ENCODE measurements around the gene FAM20C.

Gene FAM20C

GRCh38 chr7:237385-237784, 45.0 kb downstream of the FAM20C start (continued):
- TF ChIP-seq GLIS2 (tag by site-specific recombination; IDR thresholded peaks at IDR 0.05): no peak
- TF ChIP-seq ZNF621 (tag by site-specific recombination; IDR thresholded peaks at IDR 0.05): no peak
- TF ChIP-seq ZNF350 (tag by site-specific recombination; IDR thresholded peaks at IDR 0.05): no peak
- TF ChIP-seq ZNF707 (tag by site-specific recombination; IDR thresholded peaks at IDR 0.05): peak; percentile 49; the same call in 1 of the 2 replicates
- TF ChIP-seq ZNF239 (tag by site-specific recombination; IDR thresholded peaks at IDR 0.05): no peak
- TF ChIP-seq PRDM10 (tag by site-specific recombination; IDR thresholded peaks at IDR 0.05): no peak
- TF ChIP-seq ZIC2 (tag by site-specific recombination; IDR thresholded peaks at IDR 0.05): no peak
- no peak for TF ChIP-seq HOXC10 (CRISPR knock-in tag; IDR thresholded peaks at IDR 0.05)
- no peak for TF ChIP-seq ZNF266 (tag by site-specific recombination; IDR thresholded peaks at IDR 0.05; ENCODE audit: low read depth)
- TF ChIP-seq, protein P1, sequence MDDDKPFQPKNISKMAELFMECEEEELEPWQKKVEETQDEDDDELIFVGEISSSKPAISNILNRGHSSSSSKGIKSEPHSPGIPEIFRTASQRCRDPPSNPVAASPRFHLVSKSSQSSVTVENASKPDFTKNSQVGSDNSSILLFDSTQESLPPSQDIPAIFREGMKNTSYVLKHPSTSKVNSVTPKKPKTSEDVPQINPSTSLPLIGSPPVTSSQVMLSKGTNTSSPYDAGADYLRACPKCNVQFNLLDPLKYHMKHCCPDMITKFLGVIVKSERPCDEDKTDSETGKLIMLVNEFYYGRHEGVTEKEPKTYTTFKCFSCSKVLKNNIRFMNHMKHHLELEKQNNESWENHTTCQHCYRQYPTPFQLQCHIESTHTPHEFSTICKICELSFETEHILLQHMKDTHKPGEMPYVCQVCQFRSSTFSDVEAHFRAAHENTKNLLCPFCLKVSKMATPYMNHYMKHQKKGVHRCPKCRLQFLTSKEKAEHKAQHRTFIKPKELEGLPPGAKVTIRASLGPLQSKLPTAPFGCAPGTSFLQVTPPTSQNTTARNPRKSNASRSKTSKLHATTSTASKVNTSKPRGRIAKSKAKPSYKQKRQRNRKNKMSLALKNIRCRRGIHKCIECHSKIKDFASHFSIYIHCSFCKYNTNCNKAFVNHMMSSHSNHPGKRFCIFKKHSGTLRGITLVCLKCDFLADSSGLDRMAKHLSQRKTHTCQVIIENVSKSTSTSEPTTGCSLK (tag by site-specific recombination; IDR thresholded peaks at IDR 0.05): no peak
- TF ChIP-seq SETDB1 (IDR thresholded peaks at IDR 0.05; ENCODE audit: insufficient read length, low read length): no peak
- TF ChIP-seq ZNF132 (tag by site-specific recombination; IDR thresholded peaks at IDR 0.05; ENCODE audit: borderline replicate concordance): no peak
- TF ChIP-seq ZSCAN18 (tag by site-specific recombination; IDR thresholded peaks at IDR 0.05): no peak

DNA sequence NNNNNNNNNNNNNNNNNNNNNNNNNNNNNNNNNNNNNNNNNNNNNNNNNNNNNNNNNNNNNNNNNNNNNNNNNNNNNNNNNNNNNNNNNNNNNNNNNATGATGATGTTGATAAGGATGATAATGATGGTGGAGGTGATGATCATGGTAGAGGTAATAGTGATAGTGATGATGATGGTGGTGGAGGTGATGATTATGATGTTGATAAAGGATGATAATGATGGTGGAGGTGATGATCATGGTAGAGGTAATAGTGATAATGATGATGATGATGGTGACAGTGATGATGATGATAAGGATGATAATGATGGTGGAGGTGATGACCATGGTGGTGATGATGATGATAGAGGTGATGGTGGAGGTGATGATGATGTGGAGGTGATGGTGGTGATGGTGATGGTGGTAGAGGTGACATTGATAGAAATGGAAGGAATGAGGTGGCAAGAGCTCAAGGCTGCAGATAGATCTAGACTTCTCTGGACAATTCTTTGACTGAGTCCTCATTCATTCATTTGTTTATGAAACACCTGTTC, 47.8 kb downstream of the FAM20C start:
- no peaks in the 10 kb centered on the region for H3K9me3 ChIP-seq (ENCODE audit: control insufficient read depth, insufficient read depth, low read depth, low read length)
- TF ChIP-seq, protein P2, sequence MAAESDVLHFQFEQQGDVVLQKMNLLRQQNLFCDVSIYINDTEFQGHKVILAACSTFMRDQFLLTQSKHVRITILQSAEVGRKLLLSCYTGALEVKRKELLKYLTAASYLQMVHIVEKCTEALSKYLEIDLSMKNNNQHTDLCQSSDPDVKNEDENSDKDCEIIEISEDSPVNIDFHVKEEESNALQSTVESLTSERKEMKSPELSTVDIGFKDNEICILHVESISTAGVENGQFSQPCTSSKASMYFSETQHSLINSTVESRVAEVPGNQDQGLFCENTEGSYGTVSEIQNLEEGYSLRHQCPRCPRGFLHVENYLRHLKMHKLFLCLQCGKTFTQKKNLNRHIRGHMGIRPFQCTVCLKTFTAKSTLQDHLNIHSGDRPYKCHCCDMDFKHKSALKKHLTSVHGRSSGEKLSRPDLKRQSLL (tag by site-specific recombination; IDR thresholded peaks at IDR 0.05): no peak
- peak; percentile 37 for TF ChIP-seq ZNF366 (tag by site-specific recombination; conservative IDR thresholded peaks at IDR 0.05)
- TF ChIP-seq, protein P3, sequence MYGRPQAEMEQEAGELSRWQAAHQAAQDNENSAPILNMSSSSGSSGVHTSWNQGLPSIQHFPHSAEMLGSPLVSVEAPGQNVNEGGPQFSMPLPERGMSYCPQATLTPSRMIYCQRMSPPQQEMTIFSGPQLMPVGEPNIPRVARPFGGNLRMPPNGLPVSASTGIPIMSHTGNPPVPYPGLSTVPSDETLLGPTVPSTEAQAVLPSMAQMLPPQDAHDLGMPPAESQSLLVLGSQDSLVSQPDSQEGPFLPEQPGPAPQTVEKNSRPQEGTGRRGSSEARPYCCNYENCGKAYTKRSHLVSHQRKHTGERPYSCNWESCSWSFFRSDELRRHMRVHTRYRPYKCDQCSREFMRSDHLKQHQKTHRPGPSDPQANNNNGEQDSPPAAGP (tag by site-specific recombination; IDR thresholded peaks at IDR 0.05): no peak
- TF ChIP-seq, protein P4, sequence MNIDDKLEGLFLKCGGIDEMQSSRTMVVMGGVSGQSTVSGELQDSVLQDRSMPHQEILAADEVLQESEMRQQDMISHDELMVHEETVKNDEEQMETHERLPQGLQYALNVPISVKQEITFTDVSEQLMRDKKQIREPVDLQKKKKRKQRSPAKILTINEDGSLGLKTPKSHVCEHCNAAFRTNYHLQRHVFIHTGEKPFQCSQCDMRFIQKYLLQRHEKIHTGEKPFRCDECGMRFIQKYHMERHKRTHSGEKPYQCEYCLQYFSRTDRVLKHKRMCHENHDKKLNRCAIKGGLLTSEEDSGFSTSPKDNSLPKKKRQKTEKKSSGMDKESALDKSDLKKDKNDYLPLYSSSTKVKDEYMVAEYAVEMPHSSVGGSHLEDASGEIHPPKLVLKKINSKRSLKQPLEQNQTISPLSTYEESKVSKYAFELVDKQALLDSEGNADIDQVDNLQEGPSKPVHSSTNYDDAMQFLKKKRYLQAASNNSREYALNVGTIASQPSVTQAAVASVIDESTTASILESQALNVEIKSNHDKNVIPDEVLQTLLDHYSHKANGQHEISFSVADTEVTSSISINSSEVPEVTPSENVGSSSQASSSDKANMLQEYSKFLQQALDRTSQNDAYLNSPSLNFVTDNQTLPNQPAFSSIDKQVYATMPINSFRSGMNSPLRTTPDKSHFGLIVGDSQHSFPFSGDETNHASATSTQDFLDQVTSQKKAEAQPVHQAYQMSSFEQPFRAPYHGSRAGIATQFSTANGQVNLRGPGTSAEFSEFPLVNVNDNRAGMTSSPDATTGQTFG (tag by site-specific recombination; IDR thresholded peaks at IDR 0.05; ENCODE audit: borderline replicate concordance): 0 out of 2 replicates have a peak, but pooled peaks have one; percentile 22
- no peak for TF ChIP-seq ZBTB7A (tag by site-specific recombination; IDR thresholded peaks at IDR 0.05; ENCODE audit: low read depth)
- no peak for TF ChIP-seq ZNF776 (tag by site-specific recombination; IDR thresholded peaks at IDR 0.05; ENCODE audit: borderline replicate concordance)
- TF ChIP-seq ZNF513 (tag by site-specific recombination; IDR thresholded peaks at IDR 0.05): peak; percentile 92
- no peak for TF ChIP-seq PRDM1 (tag by site-specific recombination; IDR thresholded peaks at IDR 0.05)
- POLR2A ChIA-PET: no interaction called here
- H3K4me1 ChIP-seq (ENCODE audit: control insufficient read depth, insufficient read depth, low read length): no peaks in the 10 kb centered on the region
- CTCF ChIA-PET: no interaction called here
- H3K36me3 ChIP-seq (ENCODE audit: control insufficient read depth in 2 of 2, insufficient read depth in 1 of 2, low read length in 2 of 2): no peaks in the 10 kb centered on the region
- H3K27ac ChIP-seq (ENCODE audit: extremely low read depth, low read depth, low read length): no peak overlapping the region
- no peak overlapping the region for H3K4me3 ChIP-seq (ENCODE audit: low read depth, low read length)
